GM23338 (cell line): ENCODE data around the gene IDI1.

Experiments
- CREB1 ChIP-seq: fragments of 250-450 bp; sonication (Bioruptor Pico); IDR thresholded peaks from 2 replicates; pipeline ENCODE4 v1.5.0; 2020; ENCODE audit warnings: low read depth, mild to moderate bottlenecking, moderate library complexity
- EZH2 ChIP-seq: fragments of 200-600 bp; sonication (generic); IDR thresholded peaks from one replicate; pipeline ENCODE4 v1.8.0; 2017; ENCODE audit warnings: antibody characterized with exemption, mild to moderate bottlenecking, low read depth; ENCODE audit not compliant: unreplicated experiment
- EZH2phosphoT487 ChIP-seq: fragments of 200-600 bp; sonication (generic); IDR thresholded peaks from one replicate; pipeline ENCODE4 v1.8.1; 2018; ENCODE audit warnings: antibody characterized with exemption; ENCODE audit not compliant: unreplicated experiment
- JUNB ChIP-seq: IDR thresholded peaks from one replicate; pipeline ENCODE4 v1.6.1; 2016; ENCODE audit warnings: antibody characterized with exemption; ENCODE audit not compliant: unreplicated experiment
- POLR2AphosphoS5 ChIP-seq: IDR thresholded peaks from 2 replicates; pipeline ENCODE4 v1.6.1; 2016; ENCODE audit warnings: antibody characterized with exemption, low read depth
- STAT1 ChIP-seq: IDR thresholded peaks from one replicate; pipeline ENCODE4 v1.6.1; 2016; ENCODE audit warnings: antibody characterized with exemption; ENCODE audit not compliant: unreplicated experiment
- ZNF114 ChIP-seq: fragments of 250-450 bp; sonication (Bioruptor Pico); IDR thresholded peaks from 2 replicates; pipeline ENCODE4 v1.5.0; 2020; ENCODE audit warnings: mild to moderate bottlenecking, moderate library complexity
- ZNF331 ChIP-seq: fragments of 250-450 bp; sonication (Bioruptor Pico); IDR thresholded peaks from 2 replicates; pipeline ENCODE4 v1.5.0; 2020; ENCODE audit warnings: low read depth, mild to moderate bottlenecking, moderate library complexity
- ZNF462 ChIP-seq: fragments of 250-450 bp; sonication (Bioruptor Pico); IDR thresholded peaks from 2 replicates; pipeline ENCODE4 v1.5.0; 2020; ENCODE audit warnings: mild to moderate bottlenecking, moderate library complexity
- TF ChIP-seq, protein P1 (sequence below), 2 experiments: fragments of 200-600 bp in 1 of 2; sonication (generic) in 1 of 2; conservative IDR thresholded peaks; 2 replicates each; pipeline versions ENCODE4 v1.5.1 to v1.6.1; 2016 to 2017; ENCODE audit warnings: antibody characterized with exemption in 2 of 2, low read depth in 2 of 2, mild to moderate bottlenecking in 2 of 2, moderate library complexity in 1 of 2
- TF ChIP-seq, protein P2 (sequence below): IDR thresholded peaks from one replicate; pipeline ENCODE4 v1.6.1; 2018; ENCODE audit warnings: antibody characterized with exemption; ENCODE audit not compliant: unreplicated experiment
- TF ChIP-seq, protein P3 (sequence below): IDR thresholded peaks from 2 replicates; pipeline ENCODE4 v1.6.1; 2016; ENCODE audit warnings: antibody characterized with exemption

DNA sequence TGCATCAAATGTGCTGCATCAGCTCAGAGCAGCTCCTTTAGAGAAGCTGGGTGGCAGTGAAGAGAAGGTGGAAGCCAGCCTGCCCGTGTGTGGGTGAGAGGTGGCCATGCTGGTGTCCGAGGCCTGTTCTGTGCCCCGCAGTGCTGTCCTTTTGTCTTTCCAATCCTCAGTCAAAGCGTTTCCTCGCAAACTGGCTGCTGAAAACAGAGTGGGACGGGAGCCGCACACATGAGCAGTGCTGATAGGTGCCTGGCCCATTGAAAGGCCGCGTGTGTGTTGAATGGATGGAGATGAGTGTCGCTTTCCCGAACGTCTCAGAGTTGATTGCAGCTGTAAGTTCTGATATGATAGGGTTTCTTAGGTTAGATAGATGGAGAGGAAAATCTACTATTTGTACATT is 46.6 kb upstream of the IDI1 start:
- TF ChIP-seq, protein P1, sequence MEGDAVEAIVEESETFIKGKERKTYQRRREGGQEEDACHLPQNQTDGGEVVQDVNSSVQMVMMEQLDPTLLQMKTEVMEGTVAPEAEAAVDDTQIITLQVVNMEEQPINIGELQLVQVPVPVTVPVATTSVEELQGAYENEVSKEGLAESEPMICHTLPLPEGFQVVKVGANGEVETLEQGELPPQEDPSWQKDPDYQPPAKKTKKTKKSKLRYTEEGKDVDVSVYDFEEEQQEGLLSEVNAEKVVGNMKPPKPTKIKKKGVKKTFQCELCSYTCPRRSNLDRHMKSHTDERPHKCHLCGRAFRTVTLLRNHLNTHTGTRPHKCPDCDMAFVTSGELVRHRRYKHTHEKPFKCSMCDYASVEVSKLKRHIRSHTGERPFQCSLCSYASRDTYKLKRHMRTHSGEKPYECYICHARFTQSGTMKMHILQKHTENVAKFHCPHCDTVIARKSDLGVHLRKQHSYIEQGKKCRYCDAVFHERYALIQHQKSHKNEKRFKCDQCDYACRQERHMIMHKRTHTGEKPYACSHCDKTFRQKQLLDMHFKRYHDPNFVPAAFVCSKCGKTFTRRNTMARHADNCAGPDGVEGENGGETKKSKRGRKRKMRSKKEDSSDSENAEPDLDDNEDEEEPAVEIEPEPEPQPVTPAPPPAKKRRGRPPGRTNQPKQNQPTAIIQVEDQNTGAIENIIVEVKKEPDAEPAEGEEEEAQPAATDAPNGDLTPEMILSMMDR (conservative IDR thresholded peaks at IDR 0.05; ENCODE audit: low read depth in 2 of 2) = no peak
- TF ChIP-seq EZH2phosphoT487 (no peak), EZH2 (no peak), STAT1 (no peak), POLR2AphosphoS5 (no peak), JUNB (no peak), CREB1 (CRISPR knock-in tag) (no peak), ZNF331 (CRISPR knock-in tag) (no peak), ZNF462 (CRISPR knock-in tag) (no peak), ZNF114 (CRISPR knock-in tag) (no peak)
- TF ChIP-seq, protein P2, sequence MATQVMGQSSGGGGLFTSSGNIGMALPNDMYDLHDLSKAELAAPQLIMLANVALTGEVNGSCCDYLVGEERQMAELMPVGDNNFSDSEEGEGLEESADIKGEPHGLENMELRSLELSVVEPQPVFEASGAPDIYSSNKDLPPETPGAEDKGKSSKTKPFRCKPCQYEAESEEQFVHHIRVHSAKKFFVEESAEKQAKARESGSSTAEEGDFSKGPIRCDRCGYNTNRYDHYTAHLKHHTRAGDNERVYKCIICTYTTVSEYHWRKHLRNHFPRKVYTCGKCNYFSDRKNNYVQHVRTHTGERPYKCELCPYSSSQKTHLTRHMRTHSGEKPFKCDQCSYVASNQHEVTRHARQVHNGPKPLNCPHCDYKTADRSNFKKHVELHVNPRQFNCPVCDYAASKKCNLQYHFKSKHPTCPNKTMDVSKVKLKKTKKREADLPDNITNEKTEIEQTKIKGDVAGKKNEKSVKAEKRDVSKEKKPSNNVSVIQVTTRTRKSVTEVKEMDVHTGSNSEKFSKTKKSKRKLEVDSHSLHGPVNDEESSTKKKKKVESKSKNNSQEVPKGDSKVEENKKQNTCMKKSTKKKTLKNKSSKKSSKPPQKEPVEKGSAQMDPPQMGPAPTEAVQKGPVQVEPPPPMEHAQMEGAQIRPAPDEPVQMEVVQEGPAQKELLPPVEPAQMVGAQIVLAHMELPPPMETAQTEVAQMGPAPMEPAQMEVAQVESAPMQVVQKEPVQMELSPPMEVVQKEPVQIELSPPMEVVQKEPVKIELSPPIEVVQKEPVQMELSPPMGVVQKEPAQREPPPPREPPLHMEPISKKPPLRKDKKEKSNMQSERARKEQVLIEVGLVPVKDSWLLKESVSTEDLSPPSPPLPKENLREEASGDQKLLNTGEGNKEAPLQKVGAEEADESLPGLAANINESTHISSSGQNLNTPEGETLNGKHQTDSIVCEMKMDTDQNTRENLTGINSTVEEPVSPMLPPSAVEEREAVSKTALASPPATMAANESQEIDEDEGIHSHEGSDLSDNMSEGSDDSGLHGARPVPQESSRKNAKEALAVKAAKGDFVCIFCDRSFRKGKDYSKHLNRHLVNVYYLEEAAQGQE = no peak
- TF ChIP-seq, protein P3, sequence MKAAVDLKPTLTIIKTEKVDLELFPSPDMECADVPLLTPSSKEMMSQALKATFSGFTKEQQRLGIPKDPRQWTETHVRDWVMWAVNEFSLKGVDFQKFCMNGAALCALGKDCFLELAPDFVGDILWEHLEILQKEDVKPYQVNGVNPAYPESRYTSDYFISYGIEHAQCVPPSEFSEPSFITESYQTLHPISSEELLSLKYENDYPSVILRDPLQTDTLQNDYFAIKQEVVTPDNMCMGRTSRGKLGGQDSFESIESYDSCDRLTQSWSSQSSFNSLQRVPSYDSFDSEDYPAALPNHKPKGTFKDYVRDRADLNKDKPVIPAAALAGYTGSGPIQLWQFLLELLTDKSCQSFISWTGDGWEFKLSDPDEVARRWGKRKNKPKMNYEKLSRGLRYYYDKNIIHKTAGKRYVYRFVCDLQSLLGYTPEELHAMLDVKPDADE = no peak
